Measurements from ENCODE around the gene TNPO1.

The TNPO1 gene

GRCh38 chr5:72831685-72832084 is 15.2 kb downstream of the TNPO1 start:
- no peak for TF ChIP-seq CTCF (IDR thresholded peaks at IDR 0.05; ENCODE audit: insufficient read depth, low read depth, low read length, missing control alignments)
- no peak overlapping the region for H3K4me3 ChIP-seq (ENCODE audit: low read depth, low read length)
- no peak for DNase-seq (ENCODE audit: low read depth)

GRCh38 chr5:72834924-72835323 is 18.5 kb downstream of the TNPO1 start:
- no peak overlapping the region for H3K4me3 ChIP-seq (ENCODE audit: low read depth, low read length)
- DNase-seq (ENCODE audit: low read depth) = no peak

DNA sequence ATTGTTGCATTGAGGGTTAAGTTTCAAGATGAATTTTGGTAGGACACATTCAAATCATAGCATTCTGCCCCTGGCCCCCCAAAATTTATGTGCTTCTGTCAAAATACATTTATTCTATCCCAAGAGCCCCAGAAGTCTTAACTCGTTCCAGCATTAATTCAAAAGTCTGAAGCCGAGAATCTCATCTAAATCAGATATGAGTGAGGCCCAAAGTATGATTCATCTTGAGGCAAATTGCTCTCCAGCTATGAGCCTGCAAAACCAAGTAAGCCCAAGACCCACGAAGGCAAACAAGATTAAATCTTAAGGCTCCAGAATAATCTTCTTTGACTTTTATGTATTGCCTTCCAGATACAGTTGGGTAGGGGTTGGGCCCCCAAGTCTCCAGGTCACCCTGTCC is 19.2 kb downstream of the TNPO1 start:
- DNase-seq (ENCODE audit: low read depth) = no peak
- no peak for TF ChIP-seq CTCF (IDR thresholded peaks at IDR 0.05; ENCODE audit: insufficient read depth, low read depth, low read length, missing control alignments)
- no peak overlapping the region for H3K4me3 ChIP-seq (ENCODE audit: low read depth, low read length)

More at GRCh38 chr5:72834924-72835323, 18.5 kb downstream of the TNPO1 start:
- no peak for TF ChIP-seq CTCF (IDR thresholded peaks at IDR 0.05; ENCODE audit: insufficient read depth, low read depth, low read length, missing control alignments)

DNA sequence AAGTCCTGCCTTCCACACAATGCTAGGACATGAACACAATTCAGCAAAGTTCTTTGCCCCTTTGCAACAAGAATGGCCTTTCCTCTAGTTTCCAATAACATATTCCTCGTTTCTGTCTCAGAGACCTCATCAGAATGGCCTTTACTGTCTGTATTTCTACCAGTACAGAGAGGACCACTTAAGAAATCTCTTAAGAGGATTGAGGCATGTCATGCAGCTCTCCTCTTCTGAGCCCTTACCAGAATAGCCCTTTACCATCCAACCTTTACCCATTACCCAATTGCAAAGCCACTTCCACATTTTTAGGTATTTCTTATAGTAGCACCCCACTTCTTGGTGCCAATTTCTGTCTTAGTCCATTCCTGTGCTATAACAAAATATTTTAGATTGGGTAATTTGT is 20.3 kb downstream of the TNPO1 start:
- DNase-seq (ENCODE audit: low read depth) = no peak
- no peak for TF ChIP-seq CTCF (IDR thresholded peaks at IDR 0.05; ENCODE audit: insufficient read depth, low read depth, low read length, missing control alignments)
- no peak overlapping the region for H3K4me3 ChIP-seq (ENCODE audit: low read depth, low read length)

DNA sequence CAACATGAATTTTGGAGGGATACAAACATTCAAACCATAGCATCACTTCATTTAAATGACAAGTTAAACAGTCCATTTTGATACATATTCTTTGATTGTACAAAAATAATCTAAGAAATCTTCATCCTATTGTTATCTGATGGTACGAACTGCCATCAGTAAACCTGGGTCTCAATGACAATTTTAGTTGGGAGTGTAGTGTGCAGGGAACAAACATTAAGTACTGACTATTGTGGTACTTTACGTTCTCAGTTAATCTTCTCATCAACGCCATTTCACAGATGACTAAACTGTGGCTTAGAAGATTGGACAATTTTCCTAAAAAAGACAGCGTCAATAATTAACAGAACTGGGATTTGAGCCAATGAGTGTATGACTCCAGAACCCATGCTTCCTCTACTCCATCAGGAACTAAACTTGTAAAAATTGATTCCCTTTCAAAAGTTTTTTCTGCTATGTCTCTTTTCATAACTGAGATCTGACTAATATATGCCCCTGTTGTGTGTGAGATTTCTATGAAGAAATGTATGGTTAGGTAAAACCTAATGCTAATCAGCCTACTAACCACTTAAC is 21.1 kb downstream of the TNPO1 start:
- no peak for TF ChIP-seq CTCF (IDR thresholded peaks at IDR 0.05; ENCODE audit: insufficient read depth, low read depth, low read length, missing control alignments)
- H3K4me3 ChIP-seq (ENCODE audit: low read depth, low read length) = no peak overlapping the region
- no peak for DNase-seq (ENCODE audit: low read depth)

DNA sequence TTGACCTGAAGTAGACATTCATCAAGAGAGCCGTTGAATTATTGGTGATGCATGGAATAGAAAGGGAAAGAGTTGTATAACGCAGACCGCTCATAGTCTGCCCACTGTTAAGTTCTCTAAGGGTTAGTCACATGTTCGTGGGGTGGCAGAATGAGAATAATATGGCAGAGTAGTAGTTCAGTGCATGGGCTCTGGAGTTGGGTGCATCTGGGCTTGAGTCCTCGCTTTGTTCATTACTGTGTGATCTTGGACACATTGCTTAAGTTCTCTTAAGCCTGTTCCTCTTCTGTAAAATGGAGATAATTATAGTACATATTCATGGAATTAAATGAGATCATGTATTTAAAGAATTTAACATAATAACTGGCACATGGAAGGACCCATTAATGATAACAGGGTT is 23.6 kb downstream of the TNPO1 start:
- no peak overlapping the region for H3K4me3 ChIP-seq (ENCODE audit: low read depth, low read length)
- no peak for TF ChIP-seq CTCF (IDR thresholded peaks at IDR 0.05; ENCODE audit: insufficient read depth, low read depth, low read length, missing control alignments)
- no peak for DNase-seq (ENCODE audit: low read depth)
